ENCODE results near the gene HEXIM2. TPM values are rescaled to one million over a fixed set of nuclear protein-coding genes. Genes with fewer than 3 reads are reported as not detected.

The HEXIM2 gene
- total and polyA plus RNA-seq, 10 donors, result 4.0 to 10.4 (median 7.9) TPM

- 81 to 87% (median 86%) methylated on average over 13 of the region's 13 CpGs for WGBS, 5 donors
- TF ChIP-seq POLR2A (IDR thresholded peaks at IDR 0.05), result no peak
- no peak for TF ChIP-seq POLR2AphosphoS5 (IDR thresholded peaks at IDR 0.05)
- no peak for TF ChIP-seq CTCF (IDR thresholded peaks at IDR 0.05 in 8 of 11, conservative IDR thresholded peaks at IDR 0.05 in 3 of 11)
Measured at GRCh38 chr17:45143094-45143670, 18.5 kb upstream of the HEXIM2 start.

GRCh38 chr17:45143767-45144198 is 17.9 kb upstream of the HEXIM2 start:
- intact Hi-C loops (cut with DNase I; ENCODE audit: low total_unique reads), result no loop called here
- Histone ChIP-seq H3K4me1 (peaks cover 16 to 50% (median 44%) of the 10 kb centered on the region in 6 donors), H3K27me3 (replicated peaks in 1 of 7) (no peaks in the 10 kb centered on the region), H3K4me3 (peak overlapping the region; percentile 12 to 67 (median 40)), H3K36me3 (peaks cover 0 to 13% (median 0%) of the 10 kb centered on the region in 6 donors), H3K27ac (peak overlapping the region; percentile 85 to 91 (median 90)), H3K9me3 (no peaks in the 10 kb centered on the region)
- TF ChIP-seq CTCF (IDR thresholded peaks at IDR 0.05 in 8 of 11, conservative IDR thresholded peaks at IDR 0.05 in 3 of 11), result no peak
- peak; percentile 48 to 74 (median 54) for TF ChIP-seq POLR2AphosphoS5 (IDR thresholded peaks at IDR 0.05)
- TF ChIP-seq POLR2A (IDR thresholded peaks at IDR 0.05), result peak in 1 of 3 donors; percentile 18
- peak; percentile 91 for DNase-seq
- WGBS, 5 donors, result 8 to 27% (median 10%) methylated on average over 11 to 21 of the region's 21 CpGs

More at GRCh38 chr17:45143094-45143670, 18.5 kb upstream of the HEXIM2 start:
- Histone ChIP-seq H3K27ac (peak overlapping the region; percentile 85 to 91 (median 90)), H3K4me1 (peaks cover 16 to 46% (median 42%) of the 10 kb centered on the region in 6 donors), H3K4me3 (peak overlapping the region in 4 of 8 donors; percentile 27 to 67 (median 48)), H3K9me3 (no peaks in the 10 kb centered on the region), H3K27me3 (replicated peaks in 1 of 7) (no peaks in the 10 kb centered on the region), H3K36me3 (peaks cover 0 to 19% (median 0%) of the 10 kb centered on the region in 6 donors)
- peak; percentile 69 for DNase-seq
- intact Hi-C loops (cut with DNase I; ENCODE audit: low total_unique reads), result no loop called here

GRCh38 chr17:45144199-45145034 is 17.3 kb upstream of the HEXIM2 start:
- Histone ChIP-seq H3K27me3 (replicated peaks in 1 of 7) (no peaks in the 10 kb centered on the region), H3K4me3 (peak overlapping the region; percentile 12 to 67 (median 40)), H3K4me1 (peaks cover 16 to 56% (median 46%) of the 10 kb centered on the region in 6 donors), H3K9me3 (no peaks in the 10 kb centered on the region), H3K27ac (peak overlapping the region; percentile 85 to 91 (median 90)), H3K36me3 (peaks cover 0 to 6% (median 0%) of the 10 kb centered on the region in 6 donors)
- TF ChIP-seq CTCF (IDR thresholded peaks at IDR 0.05 in 8 of 11, conservative IDR thresholded peaks at IDR 0.05 in 3 of 11) (no peak), POLR2A (IDR thresholded peaks at IDR 0.05) (no peak), POLR2AphosphoS5 (IDR thresholded peaks at IDR 0.05) (peak in 2 of 3 donors; percentile 38 to 69)
- intact Hi-C loops (cut with DNase I; ENCODE audit: low total_unique reads), result no loop called here
- DNase-seq, result peak; percentile 87
- 20 to 34% (median 22%) methylated on average over 25 to 71 of the region's 71 CpGs for WGBS, 5 donors

- WGBS, 5 donors, result 76 to 94% (median 83%) methylated on average over 8 of the region's 8 CpGs
- Histone ChIP-seq H3K27ac (peak overlapping the region; percentile 85 to 91 (median 90)), H3K36me3 (peaks cover 0 to under 1% (median 0%) of the 10 kb centered on the region in 6 donors), H3K4me1 (peaks cover 16 to 62% (median 46%) of the 10 kb centered on the region in 6 donors), H3K27me3 (replicated peaks in 1 of 7) (no peaks in the 10 kb centered on the region), H3K9me3 (no peaks in the 10 kb centered on the region), H3K4me3 (peak overlapping the region in 6 of 8 donors; percentile 27 to 67 (median 46))
- DNase-seq, result peak; percentile 79
- intact Hi-C loops (cut with DNase I; ENCODE audit: low total_unique reads), result no loop called here
- TF ChIP-seq CTCF (IDR thresholded peaks at IDR 0.05 in 8 of 11, conservative IDR thresholded peaks at IDR 0.05 in 3 of 11) (no peak), POLR2A (IDR thresholded peaks at IDR 0.05) (no peak), POLR2AphosphoS5 (IDR thresholded peaks at IDR 0.05) (no peak)
Measured at GRCh38 chr17:45145035-45145389, 16.7 kb upstream of the HEXIM2 start.
